Activated T-helper 2 cell treated with anti-CD3 and anti-CD28 coated beads, Interferon-gamma antibody, Interleukin-2, Interleukin-4, amounts not matched to agents 10 μg/mL and 5 μg/mL and 100 μg/mL, durations not matched to agents 14 hours and 24 hours and 36 hours (primary cell): Measurements from ENCODE around the gene ATAD2B. TPM values are rescaled to one million over a fixed set of nuclear protein-coding genes. Genes with fewer than 3 reads are reported as not detected.

Experiments
- DNase-seq: peaks from one replicate; pipeline ENCODE4 v3.0.0; 2021; ENCODE audit warnings: low spot score
- H3K27ac Mint-ChIP-seq: one replicate; pipeline ENCODE4 v1.8.0; 2021; ENCODE audit warnings: mixed read lengths
- H3K27me3 Mint-ChIP-seq: one replicate; pipeline ENCODE4 v1.8.0; 2021; ENCODE audit warnings: low read depth, mixed read lengths
- H3K36me3 Mint-ChIP-seq: one replicate; pipeline ENCODE4 v1.8.0; 2021; ENCODE audit warnings: low read depth, mixed read lengths
- H3K4me1 Mint-ChIP-seq: one replicate; pipeline ENCODE4 v1.8.0; 2021; ENCODE audit warnings: low read depth, mixed read lengths
- H3K4me3 Mint-ChIP-seq: one replicate; pipeline ENCODE4 v1.8.0; 2021; ENCODE audit warnings: low read depth, mild to moderate bottlenecking, moderate library complexity, mixed read lengths
- H3K9me3 Mint-ChIP-seq: one replicate; pipeline ENCODE4 v1.8.0; 2021; ENCODE audit warnings: mixed read lengths
- intact Hi-C: fragments of 100-400 bp; cut with micrococcal nuclease; formaldehyde crosslinking; loops from one replicate; pipeline ENCODE4 v1.15.1; 2023
- total RNA-seq: library from RNA; stranded (reverse); gene quantifications from 2 replicates; pipeline ENCODE4 v1.2.3, GENCODE V29; 2022

ATAD2B gene
- total RNA-seq, 1 donor from 2014 or later, result 24.8 TPM

DNA sequence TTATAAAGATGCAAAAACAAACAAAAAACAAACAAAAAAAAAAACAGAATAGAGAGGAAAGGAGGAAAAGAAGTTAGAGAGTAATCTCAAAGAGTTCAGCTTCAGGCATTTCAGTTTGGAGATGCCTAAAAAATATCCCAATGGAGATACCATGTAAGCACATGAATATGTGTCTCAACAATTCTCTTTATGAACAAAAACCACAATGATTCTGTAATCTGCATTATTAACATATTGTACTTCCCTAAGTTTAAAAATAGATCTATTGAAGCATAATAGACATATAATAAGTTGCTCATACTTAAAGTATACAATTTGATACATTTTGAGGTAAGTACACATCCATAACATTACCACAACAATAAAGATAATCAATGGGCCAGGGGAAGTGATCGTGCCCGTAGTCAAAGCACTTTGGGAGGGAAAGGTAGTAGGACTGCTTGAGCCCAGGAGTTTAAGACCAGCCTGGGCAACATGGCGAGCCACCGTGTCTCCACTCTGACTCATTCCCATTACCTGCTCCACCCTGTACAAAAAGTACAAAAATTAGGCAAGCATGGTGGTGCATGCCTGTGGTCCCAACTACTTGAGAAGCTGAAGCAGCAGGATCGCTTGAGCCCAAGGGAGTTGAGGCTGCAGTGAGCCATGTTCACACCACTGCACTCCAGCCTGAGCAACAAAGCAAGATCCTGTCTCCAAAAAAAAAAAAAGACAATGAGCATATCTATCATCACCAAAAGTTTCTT, 158.9 kb downstream of the ATAD2B start:
- intact Hi-C loops, result no loop called here
- peaks cover 1% of the 10 kb centered on the region for H3K4me1 Mint-ChIP-seq

GRCh38 chr2:23762141-23762540, 164.8 kb downstream of the ATAD2B start:
- Mint-ChIP-seq H3K9me3 (no peaks in the 10 kb centered on the region), H3K4me3 (no peak overlapping the region), H3K36me3 (peaks cover 33% of the 10 kb centered on the region), H3K27ac (no peak overlapping the region), H3K4me1 (peaks cover 14% of the 10 kb centered on the region), H3K27me3 (no peaks in the 10 kb centered on the region)
- intact Hi-C loops, result no loop called here
- no peak for DNase-seq

More for the DNA sequence above, 158.9 kb downstream of the ATAD2B start:
- DNase-seq, result no peak
- Mint-ChIP-seq H3K36me3 (peaks cover 44% of the 10 kb centered on the region), H3K27me3 (no peaks in the 10 kb centered on the region), H3K27ac (no peak overlapping the region), H3K4me3 (no peak overlapping the region), H3K9me3 (peaks cover 10% of the 10 kb centered on the region)

- H3K36me3 Mint-ChIP-seq, result peaks cover 38% of the 10 kb centered on the region
- no peak overlapping the region for H3K27ac Mint-ChIP-seq
Observed at GRCh38 chr2:23761638-23762037, 165.3 kb downstream of the ATAD2B start.

DNA sequence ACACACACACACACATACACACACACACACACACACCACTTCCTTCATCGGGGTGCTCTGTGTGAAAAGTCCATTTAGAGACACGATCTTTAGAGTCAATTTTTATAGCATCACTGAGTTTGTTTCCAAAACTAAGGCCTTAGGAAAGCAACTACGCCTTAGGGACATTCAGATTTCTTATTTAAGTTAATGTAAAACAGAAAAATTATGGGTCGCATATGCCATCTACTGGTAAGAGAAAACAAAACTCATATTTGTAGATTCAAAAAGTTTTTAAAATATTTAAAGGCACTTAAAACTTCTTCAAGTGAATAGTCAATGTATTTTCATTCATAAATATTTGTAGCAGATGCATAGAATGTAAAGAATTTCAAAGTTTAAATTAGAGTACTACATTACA, 166.2 kb downstream of the ATAD2B start:
- Mint-ChIP-seq H3K27ac (no peak overlapping the region), H3K27me3 (no peaks in the 10 kb centered on the region), H3K9me3 (no peaks in the 10 kb centered on the region), H3K4me1 (peaks cover 14% of the 10 kb centered on the region), H3K4me3 (no peak overlapping the region), H3K36me3 (peaks cover 39% of the 10 kb centered on the region)
- no peak for DNase-seq
- intact Hi-C loops, result no loop called here

More at GRCh38 chr2:23761638-23762037, 165.3 kb downstream of the ATAD2B start:
- H3K27me3 Mint-ChIP-seq, result no peaks in the 10 kb centered on the region
- peaks cover 14% of the 10 kb centered on the region for H3K4me1 Mint-ChIP-seq
- intact Hi-C loops, result no loop called here
- H3K4me3 Mint-ChIP-seq, result no peak overlapping the region
- H3K9me3 Mint-ChIP-seq, result no peaks in the 10 kb centered on the region
- no peak for DNase-seq

DNA sequence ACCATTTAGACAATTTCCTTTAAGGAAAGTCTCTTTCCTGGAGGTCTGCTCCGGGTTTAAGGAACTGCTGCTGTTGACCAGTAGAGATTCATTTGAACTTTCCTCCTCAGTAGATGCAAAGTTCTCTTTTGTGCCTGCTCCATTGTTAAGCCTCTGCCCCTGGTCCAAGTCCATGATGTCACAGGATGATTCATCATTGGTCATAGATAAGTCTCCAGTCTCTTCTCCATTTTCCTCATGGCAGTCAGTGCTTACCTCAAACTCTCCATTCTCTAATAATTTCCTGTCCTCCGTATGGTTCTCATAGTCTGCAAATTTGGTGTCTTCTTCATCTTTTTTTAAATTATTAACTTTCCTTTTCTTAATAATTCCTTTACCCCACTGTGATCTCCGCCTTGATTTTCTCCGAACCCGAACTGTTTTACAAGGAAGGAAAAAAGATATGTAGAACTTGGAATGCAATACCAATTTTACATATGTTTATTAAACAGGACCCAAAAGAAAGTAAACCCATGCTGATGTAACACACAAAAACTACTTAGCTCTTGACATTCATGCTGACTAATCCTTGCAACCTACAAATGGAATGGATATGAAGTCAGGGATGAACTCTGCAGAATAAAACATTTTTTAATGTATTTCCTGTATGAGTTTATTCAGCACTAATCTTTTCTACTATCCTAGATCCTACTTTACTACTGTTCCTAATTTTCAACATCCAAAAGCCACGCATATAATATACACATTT, 169.1 kb downstream of the ATAD2B start:
- no peak for DNase-seq
- H3K4me3 Mint-ChIP-seq, result no peak overlapping the region
- H3K4me1 Mint-ChIP-seq, result peaks cover 14% of the 10 kb centered on the region
- no peaks in the 10 kb centered on the region for H3K9me3 Mint-ChIP-seq
- peaks cover 38% of the 10 kb centered on the region for H3K36me3 Mint-ChIP-seq
- intact Hi-C loops, result no loop called here
- H3K27ac Mint-ChIP-seq, result no peak overlapping the region
- H3K27me3 Mint-ChIP-seq, result no peaks in the 10 kb centered on the region

- DNase-seq, result no peak
- no peaks in the 10 kb centered on the region for H3K27me3 Mint-ChIP-seq
- peaks cover 36% of the 10 kb centered on the region for H3K36me3 Mint-ChIP-seq
- H3K4me1 Mint-ChIP-seq, result peaks cover 10% of the 10 kb centered on the region
- intact Hi-C loops, result no loop called here
- H3K4me3 Mint-ChIP-seq, result no peak overlapping the region
- H3K27ac Mint-ChIP-seq, result no peak overlapping the region
- H3K9me3 Mint-ChIP-seq, result no peaks in the 10 kb centered on the region
Observed at GRCh38 chr2:23756593-23757292, 170.2 kb downstream of the ATAD2B start.

DNA sequence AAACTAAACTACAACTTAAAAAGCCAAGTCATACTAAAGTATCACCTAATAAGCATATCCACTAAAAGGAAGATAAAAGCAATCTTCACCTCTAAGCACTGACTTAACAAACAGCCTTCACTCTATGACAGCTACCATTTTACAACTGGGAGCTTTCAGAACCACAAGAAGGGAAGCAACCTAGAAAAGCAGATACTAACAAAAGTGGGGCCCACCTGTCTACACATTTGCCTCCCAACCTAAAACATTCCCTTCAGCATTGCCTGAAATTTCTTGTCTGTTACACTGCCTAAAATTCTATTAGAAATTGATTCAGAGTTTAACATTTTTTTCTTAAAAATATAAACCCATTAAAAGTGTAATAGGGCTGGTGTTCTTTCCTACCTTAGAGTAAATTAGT, 172.0 kb downstream of the ATAD2B start:
- Mint-ChIP-seq H3K27ac (no peak overlapping the region), H3K9me3 (no peaks in the 10 kb centered on the region), H3K36me3 (peaks cover 44% of the 10 kb centered on the region), H3K4me1 (peaks cover 7% of the 10 kb centered on the region), H3K4me3 (no peak overlapping the region), H3K27me3 (no peaks in the 10 kb centered on the region)
- DNase-seq, result no peak
- intact Hi-C loops, result no loop called here

DNA sequence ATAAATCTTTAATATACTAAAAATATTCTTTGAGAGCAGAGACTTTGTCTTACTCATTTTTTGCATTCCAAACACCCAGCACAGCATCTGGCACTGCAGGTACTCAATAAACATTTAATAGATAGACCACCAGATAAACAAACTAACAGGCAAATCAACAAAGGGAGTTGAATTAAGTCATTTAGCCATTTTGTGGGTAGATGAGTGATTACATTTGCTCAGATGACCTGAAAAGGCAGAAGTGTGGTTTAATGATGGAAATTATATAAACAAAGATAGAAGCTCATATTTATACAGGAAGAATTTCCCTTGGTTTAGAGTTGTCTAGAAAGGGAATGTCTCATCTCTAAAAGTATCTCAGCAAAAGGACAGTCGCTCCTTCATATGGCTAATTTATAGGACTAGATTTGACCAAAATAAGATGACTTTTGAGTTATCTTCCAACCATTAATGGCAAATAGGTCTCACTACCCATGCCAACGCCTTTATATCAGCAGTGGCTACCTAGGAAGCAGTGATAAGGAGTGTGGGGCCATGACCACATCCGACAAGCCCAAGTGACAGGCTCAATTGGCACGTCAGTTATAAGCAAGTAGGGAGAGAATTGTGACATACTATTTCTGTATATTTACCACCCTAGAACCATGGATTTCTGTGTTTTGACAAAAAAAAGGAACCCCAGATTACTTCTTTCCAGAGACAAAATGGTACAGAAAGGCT, 173.5 kb downstream of the ATAD2B start:
- DNase-seq, result no peak
- intact Hi-C loops, result no loop called here
- Mint-ChIP-seq H3K36me3 (peaks cover 47% of the 10 kb centered on the region), H3K4me3 (no peak overlapping the region), H3K27me3 (no peaks in the 10 kb centered on the region), H3K4me1 (peaks cover 7% of the 10 kb centered on the region), H3K9me3 (no peaks in the 10 kb centered on the region), H3K27ac (no peak overlapping the region)

GRCh38 chr2:23751747-23752265, 175.1 kb downstream of the ATAD2B start:
- H3K4me3 Mint-ChIP-seq, result no peak overlapping the region
- H3K27ac Mint-ChIP-seq, result no peak overlapping the region
- intact Hi-C loops, result no loop called here
- H3K27me3 Mint-ChIP-seq, result no peaks in the 10 kb centered on the region
- H3K36me3 Mint-ChIP-seq, result peaks cover 32% of the 10 kb centered on the region
- H3K4me1 Mint-ChIP-seq, result no peaks in the 10 kb centered on the region
- no peak for DNase-seq
- no peaks in the 10 kb centered on the region for H3K9me3 Mint-ChIP-seq

- Mint-ChIP-seq H3K36me3 (peaks cover 21% of the 10 kb centered on the region), H3K27me3 (no peaks in the 10 kb centered on the region), H3K4me1 (no peaks in the 10 kb centered on the region), H3K9me3 (peaks cover 5% of the 10 kb centered on the region), H3K27ac (no peak overlapping the region), H3K4me3 (no peak overlapping the region)
- intact Hi-C loops, result no loop called here
- DNase-seq, result no peak
Observed at GRCh38 chr2:23746141-23746863, 180.6 kb downstream of the ATAD2B start.

DNA sequence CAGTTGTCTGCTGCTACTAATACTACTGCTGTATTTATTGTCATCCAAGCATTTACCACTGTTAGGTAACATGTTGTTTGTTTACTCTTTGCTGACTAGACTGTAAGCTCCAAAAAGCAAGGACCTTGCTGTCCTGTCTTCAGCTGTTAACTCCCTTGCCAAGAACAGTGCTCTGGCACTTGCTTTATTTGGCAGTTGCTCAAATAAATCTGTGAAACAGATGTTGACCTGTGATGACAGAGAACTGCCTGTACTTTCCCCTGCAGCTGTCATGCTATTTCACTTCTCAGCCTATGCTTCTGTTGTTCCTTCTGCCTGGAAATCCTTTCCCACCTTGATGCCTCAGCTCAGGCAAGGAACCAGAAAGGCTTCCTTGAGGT, 181.2 kb downstream of the ATAD2B start:
- peaks cover 20% of the 10 kb centered on the region for H3K36me3 Mint-ChIP-seq
- no peak overlapping the region for H3K4me3 Mint-ChIP-seq
- intact Hi-C loops, result no loop called here

More for the DNA sequence above, 181.2 kb downstream of the ATAD2B start:
- Mint-ChIP-seq H3K9me3 (peaks cover 5% of the 10 kb centered on the region), H3K27ac (no peak overlapping the region), H3K27me3 (no peaks in the 10 kb centered on the region), H3K4me1 (no peaks in the 10 kb centered on the region)
- DNase-seq, result no peak
